HG02840 (cell line): Measurements from ENCODE around the gene LSM3.
A peak's percentile ranks its signal among the peaks of the same experiment; 100 is the strongest.

Source experiments
- ATAC-seq: cut with Tn5 transposase; IDR thresholded peaks from one replicate; pipeline ENCODE4 v1.9.1; 2021; ENCODE audit warnings: mild to moderate bottlenecking, moderate library complexity, moderate number of reproducible peaks; ENCODE audit not compliant: unreplicated experiment, low FRiP score

Gene LSM3

GRCh38 chr3:14156201-14156600 is 22.4 kb upstream of the LSM3 start:
- no peak for ATAC-seq

DNA sequence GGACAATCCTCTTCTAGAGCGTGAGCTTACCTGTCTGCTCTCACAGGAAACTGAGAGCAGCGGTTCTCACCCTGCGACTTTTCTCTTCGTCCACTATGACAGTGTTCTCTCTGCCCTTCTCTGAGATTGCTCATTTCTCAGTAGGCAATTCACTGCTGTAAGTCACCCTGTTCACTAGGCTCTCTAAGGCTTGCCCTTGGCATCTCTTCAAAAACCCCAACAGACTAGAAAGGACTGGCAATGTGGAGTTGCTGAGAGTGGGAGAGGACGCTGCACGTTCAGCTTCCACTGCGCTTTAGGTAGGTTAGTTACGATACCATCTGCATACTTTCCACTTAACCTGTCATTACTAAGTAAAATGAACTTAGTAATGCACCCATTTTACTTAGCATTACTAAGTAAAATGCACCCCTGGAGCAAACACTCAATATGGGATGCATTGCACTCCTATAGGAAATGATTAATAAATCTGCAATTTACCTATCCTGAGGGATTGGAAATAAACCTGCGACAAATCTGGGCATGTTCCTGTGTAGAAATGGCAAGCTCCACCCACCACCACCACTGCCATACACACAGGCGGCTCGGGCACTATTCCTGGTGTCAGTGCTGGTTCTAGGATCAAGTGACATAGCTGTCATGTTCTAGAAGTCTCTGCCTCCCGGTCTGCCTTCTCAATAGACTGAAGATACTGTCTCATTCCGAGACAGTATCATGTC is 21.6 kb upstream of the LSM3 start:
- no peak for ATAC-seq

DNA sequence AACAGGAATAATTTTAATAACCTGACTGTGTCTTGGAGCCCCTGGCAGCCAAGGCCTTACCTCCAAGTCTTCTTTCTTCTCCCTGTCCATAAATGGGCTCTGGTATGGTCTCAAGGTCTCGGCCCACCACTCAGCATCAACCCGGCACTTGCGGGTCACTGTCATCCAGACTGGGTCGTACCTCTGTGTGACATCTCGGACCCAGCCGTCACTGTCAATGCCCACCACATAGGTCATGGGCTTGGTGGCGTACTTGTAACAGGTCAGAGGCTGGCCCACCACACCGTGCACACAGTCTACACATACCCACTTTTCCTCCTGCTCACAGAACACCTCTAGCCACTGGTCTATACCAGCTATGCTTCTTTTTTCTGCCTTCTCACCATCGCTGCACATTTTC is 20.7 kb upstream of the LSM3 start:
- no peak for ATAC-seq

GRCh38 chr3:14158370-14158769 is 20.2 kb upstream of the LSM3 start:
- no peak for ATAC-seq

- no peak for ATAC-seq
Measured at GRCh38 chr3:14159426-14159825, 19.2 kb upstream of the LSM3 start.

- ATAC-seq, result no peak
Measured at GRCh38 chr3:14161282-14161681, 17.3 kb upstream of the LSM3 start.

- no peak for ATAC-seq
Measured at GRCh38 chr3:14162178-14162577, 16.4 kb upstream of the LSM3 start.

- ATAC-seq, result no peak
Measured at GRCh38 chr3:14166877-14167603, 11.6 kb upstream of the LSM3 start.

DNA sequence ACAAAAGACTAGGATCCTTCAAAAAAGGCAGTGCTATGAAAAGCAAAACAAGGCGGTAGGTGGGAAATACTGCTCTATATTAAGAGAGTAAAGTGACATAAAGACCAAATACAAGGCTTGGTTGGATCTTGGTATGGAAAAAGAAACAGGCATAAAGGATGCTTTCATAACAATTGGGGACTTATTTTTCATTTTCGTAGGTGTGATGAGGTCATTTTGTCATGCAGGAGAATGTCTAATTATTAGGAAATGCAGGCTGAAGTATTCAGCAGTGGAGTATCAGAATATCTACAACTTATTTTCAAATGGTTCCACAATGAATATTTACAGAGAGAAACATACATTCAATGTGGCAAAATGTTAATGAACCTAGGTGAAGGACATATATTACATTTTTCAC is 9.2 kb upstream of the LSM3 start:
- no peak for ATAC-seq

GRCh38 chr3:14169871-14170270 is 8.7 kb upstream of the LSM3 start:
- no peak for ATAC-seq

DNA sequence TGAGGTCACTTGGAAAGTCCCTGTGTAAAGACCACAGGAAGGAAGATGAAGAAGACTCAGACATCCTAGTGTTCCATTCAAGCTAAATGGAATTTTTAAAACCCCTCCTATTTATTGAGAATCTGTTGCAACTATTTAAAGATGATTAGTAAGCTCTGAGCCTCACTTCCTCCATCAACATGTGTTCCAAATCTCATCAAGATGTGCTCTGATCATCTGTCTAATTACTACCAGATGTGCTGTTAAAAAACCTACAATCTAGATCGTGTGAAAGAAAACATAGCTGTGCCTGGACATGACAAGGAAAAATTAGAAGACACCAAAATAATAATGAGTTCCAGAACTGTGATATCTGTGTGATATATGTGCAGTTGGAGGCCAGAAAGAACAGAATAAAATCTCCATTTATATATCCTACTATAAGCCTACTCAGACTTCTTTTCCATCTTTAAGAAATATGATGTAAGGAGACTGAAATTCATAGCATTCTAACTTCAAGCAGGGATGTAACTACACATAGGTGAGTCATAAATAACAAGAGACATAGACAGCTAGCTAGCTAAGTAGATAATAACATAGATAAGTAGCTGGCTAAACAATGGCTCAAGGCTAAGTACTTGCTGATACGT is 8.0 kb upstream of the LSM3 start:
- no peak for ATAC-seq

- no peak for ATAC-seq
Measured at GRCh38 chr3:14172496-14172895, 6.1 kb upstream of the LSM3 start.

DNA sequence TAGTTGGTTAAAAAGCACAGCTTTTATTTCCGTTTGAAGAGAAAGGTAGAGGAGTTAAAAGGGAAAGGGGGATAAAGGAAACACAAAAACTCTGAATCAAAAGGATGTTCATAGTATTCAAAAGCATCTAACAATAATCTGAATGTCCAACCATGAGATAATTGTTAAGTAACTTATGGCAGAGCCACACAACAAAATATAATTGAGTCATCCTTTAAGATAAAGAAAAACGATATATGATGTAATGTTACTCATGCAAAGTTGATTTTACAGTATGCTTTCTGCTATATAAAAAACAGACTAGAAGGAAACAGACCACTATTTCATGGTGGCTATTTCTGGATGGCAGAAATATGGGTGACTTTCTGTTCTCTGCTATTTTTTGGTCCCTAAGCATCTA is 4.1 kb upstream of the LSM3 start:
- no peak for ATAC-seq

- ATAC-seq, result no peak
Measured at GRCh38 chr3:14175383-14176037, 3.1 kb upstream of the LSM3 start.

- ATAC-seq, result peak; percentile 3
Measured at GRCh38 chr3:14177580-14178246, 904 bp upstream of the LSM3 start.

DNA sequence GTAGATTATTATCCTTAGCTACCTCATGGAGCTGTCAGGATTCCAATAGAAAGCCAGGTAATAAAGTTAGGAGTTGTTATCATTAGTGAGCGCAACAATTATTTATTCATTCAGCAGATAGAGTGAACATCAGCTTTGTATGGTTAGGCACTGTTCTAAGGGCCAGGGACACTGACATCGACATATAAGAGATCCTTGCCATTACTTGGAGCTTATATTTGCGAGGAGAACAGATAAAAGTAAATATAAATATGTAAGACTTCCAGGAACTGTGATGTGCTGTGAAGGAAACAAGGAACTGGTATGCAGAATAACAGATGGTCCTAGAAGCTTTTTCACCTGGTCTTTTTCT is 473 bp downstream of the LSM3 start:
- no peak for ATAC-seq

DNA sequence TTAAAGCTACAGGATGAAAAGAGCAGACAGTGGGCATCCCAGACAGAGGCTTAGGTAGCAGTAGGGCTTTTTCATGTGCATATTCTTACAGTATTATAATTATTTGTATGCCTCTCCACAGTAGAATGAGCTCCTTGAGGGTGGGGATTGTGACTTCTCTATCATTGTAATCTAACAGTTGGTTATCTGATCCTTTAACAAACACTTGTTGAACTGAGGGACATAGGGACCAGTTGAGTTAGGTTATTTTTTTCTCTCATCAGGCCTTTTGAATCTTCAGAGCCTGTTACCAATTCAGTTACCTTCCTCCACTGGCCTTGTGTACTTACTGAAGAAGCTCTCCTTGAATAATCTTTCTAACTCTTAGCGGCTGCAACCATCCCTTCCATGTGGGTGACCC is 1.2 kb downstream of the LSM3 start:
- no peak for ATAC-seq

GRCh38 chr3:14181253-14181652 is 2.6 kb downstream of the LSM3 start:
- ATAC-seq, result no peak

- ATAC-seq, result no peak
Measured at GRCh38 chr3:14183015-14183577, 4.5 kb downstream of the LSM3 start.

GRCh38 chr3:14186854-14187458 is 8.3 kb downstream of the LSM3 start:
- no peak for ATAC-seq
